KMS-11 (cell line): ENCODE measurements around the gene THRA.
A peak's percentile ranks its signal among the peaks of the same experiment; 100 is the strongest.

Experiments used
- H2AFZ ChIP-seq: fragments of 200-600 bp; sonication (generic); 2 replicates; pipeline ENCODE4 v1.6.1; 2016; ENCODE audit warnings: antibody characterized with exemption, mixed run types, low read depth
- H3K27ac ChIP-seq: fragments of 200-600 bp; sonication (generic); 2 replicates; pipeline ENCODE4 v1.6.1; 2016; ENCODE audit warnings: mild to moderate bottlenecking, mixed run types
- H3K27me3 ChIP-seq: fragments of 200-600 bp; sonication (generic); 2 replicates; pipeline ENCODE4 v1.6.1; 2017; ENCODE audit warnings: mild to moderate bottlenecking, low read depth, mixed run types, moderate library complexity; ENCODE audit not compliant: insufficient read depth
- H3K36me3 ChIP-seq: fragments of 200-600 bp; sonication (generic); 2 replicates; pipeline ENCODE4 v1.6.1; 2017; ENCODE audit warnings: mild to moderate bottlenecking, mixed run types; ENCODE audit not compliant: insufficient read depth
- H3K4me1 ChIP-seq: fragments of 200-600 bp; sonication (generic); 2 replicates; pipeline ENCODE4 v1.6.1; 2016; ENCODE audit warnings: mild to moderate bottlenecking, low read depth, mixed run types; ENCODE audit not compliant: poor library complexity, severe bottlenecking
- H3K4me2 ChIP-seq: fragments of 200-600 bp; sonication (generic); 2 replicates; pipeline ENCODE4 v1.7.0; 2016; ENCODE audit warnings: mild to moderate bottlenecking, mixed run types
- H3K4me3 ChIP-seq: fragments of 200-600 bp; sonication (generic); IDR thresholded peaks from 2 replicates; pipeline ENCODE4 v1.6.1; 2017; ENCODE audit warnings: low read depth, low read length, mixed read lengths; ENCODE audit not compliant: insufficient read depth
- H3K79me2 ChIP-seq: fragments of 200-600 bp; sonication (generic); 2 replicates; pipeline ENCODE4 v1.6.1; 2016; ENCODE audit warnings: low read depth, mixed run types; ENCODE audit not compliant: insufficient read depth
- H3K9ac ChIP-seq: fragments of 200-600 bp; sonication (generic); 2 replicates; pipeline ENCODE4 v1.6.1; 2016; ENCODE audit warnings: mild to moderate bottlenecking, mixed run types
- H4K20me1 ChIP-seq: fragments of 200-600 bp; sonication (generic); 2 replicates; pipeline ENCODE4 v1.6.1; 2016; ENCODE audit warnings: mild to moderate bottlenecking, mixed run types; ENCODE audit not compliant: insufficient read depth
- TF ChIP-seq, protein P1 (sequence below): fragments of 200-600 bp; sonication (generic); conservative IDR thresholded peaks from 2 replicates; pipeline ENCODE4 v1.6.1; 2017; ENCODE audit warnings: low read depth, mild to moderate bottlenecking, antibody characterized with exemption, low read length, moderate library complexity, mixed read lengths

The THRA gene

DNA sequence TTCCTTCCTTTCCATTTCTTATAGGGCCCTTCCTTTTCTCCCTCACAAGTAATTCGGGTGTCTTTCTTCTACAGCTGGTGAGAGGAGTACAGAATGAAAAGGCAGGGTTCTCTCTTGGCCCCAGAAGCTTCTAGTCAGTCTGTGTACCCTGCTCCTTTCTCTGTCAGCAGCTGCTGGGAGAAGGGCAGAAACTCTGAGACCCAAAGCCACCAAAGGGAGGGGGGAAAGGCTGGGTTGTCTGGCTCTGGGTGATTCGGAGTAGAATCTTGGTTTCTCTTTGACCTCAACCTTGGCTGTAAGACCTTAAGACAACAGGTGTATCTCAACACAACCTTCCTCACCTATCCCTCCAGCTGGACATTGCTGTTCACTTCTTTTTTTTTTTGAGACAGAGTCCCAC is 40.9 kb downstream of the THRA start:
- Histone ChIP-seq H3K27me3 (no peaks in the 10 kb centered on the region), H3K36me3 (no peaks in the 10 kb centered on the region)

DNA sequence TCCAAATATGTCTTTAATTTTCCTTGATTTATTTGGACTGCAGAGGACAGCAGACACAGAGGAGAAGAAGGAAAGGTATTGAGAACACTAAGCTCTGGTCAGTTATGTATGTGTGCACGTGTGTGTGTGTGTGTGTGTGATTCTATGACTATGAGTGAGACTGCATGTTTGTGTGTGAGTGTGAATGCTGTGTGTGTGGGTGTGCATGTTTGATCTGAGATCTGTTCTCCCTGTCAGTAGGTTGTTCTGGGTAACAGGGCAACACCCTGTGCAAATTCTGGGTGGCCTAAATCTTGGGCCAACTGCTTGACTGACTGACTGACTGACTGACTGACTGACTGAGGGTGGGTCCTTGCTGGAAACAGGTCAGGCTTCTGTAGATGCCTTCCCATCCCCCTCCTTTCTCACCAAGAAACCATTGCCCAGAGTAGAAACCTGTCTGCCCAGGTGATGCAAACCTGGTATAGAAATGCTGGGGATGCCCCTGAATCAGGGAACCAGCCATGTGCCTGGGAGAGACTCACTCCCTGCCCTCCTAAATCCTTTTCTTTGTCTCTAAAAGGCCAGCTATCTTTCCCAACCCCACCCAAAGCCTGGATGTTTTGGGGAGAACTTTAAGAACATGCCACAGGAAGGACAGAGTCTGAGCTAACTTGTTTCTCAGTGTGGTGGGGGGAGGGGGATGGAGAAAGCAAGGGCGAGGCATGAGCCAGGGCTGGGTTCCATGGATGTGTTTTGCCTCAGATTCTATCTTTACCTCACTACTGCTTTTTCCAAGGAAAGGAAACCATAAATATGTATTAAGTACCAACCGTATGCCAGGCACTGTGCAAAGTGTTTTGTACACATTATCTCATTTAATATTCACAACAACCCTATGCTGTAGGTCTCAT is 42.1 kb downstream of the THRA start:
- Histone ChIP-seq H3K36me3 (no peaks in the 10 kb centered on the region), H3K4me1 (peaks cover 55% of the 10 kb centered on the region), H3K9ac (no peak overlapping the region), H3K27ac (peak overlapping the region; percentile 73; the same call in 1 of the 2 replicates), H3K4me3 (no peak overlapping the region), H3K4me2 (peak overlapping the region; percentile 73; the same call in 1 of the 2 replicates), H3K79me2 (no peaks in the 10 kb centered on the region; the same call in 1 of the 2 replicates), H2AFZ (no peak overlapping the region), H3K27me3 (no peaks in the 10 kb centered on the region), H4K20me1 (no peaks in the 10 kb centered on the region)
- TF ChIP-seq, protein P1, sequence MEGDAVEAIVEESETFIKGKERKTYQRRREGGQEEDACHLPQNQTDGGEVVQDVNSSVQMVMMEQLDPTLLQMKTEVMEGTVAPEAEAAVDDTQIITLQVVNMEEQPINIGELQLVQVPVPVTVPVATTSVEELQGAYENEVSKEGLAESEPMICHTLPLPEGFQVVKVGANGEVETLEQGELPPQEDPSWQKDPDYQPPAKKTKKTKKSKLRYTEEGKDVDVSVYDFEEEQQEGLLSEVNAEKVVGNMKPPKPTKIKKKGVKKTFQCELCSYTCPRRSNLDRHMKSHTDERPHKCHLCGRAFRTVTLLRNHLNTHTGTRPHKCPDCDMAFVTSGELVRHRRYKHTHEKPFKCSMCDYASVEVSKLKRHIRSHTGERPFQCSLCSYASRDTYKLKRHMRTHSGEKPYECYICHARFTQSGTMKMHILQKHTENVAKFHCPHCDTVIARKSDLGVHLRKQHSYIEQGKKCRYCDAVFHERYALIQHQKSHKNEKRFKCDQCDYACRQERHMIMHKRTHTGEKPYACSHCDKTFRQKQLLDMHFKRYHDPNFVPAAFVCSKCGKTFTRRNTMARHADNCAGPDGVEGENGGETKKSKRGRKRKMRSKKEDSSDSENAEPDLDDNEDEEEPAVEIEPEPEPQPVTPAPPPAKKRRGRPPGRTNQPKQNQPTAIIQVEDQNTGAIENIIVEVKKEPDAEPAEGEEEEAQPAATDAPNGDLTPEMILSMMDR: no peak

More for the DNA sequence above, 40.9 kb downstream of the THRA start:
- Histone ChIP-seq H4K20me1 (no peaks in the 10 kb centered on the region), H2AFZ (peak overlapping the region; percentile 72), H3K79me2 (no peaks in the 10 kb centered on the region; the same call in 1 of the 2 replicates), H3K4me3 (no peak overlapping the region), H3K4me2 (peak overlapping the region; percentile 73), H3K4me1 (peaks cover 53% of the 10 kb centered on the region), H3K9ac (peak overlapping the region; percentile 45; the same call in 1 of the 2 replicates), H3K27ac (peak overlapping the region; percentile 73)
- TF ChIP-seq, protein P1: no peak

DNA sequence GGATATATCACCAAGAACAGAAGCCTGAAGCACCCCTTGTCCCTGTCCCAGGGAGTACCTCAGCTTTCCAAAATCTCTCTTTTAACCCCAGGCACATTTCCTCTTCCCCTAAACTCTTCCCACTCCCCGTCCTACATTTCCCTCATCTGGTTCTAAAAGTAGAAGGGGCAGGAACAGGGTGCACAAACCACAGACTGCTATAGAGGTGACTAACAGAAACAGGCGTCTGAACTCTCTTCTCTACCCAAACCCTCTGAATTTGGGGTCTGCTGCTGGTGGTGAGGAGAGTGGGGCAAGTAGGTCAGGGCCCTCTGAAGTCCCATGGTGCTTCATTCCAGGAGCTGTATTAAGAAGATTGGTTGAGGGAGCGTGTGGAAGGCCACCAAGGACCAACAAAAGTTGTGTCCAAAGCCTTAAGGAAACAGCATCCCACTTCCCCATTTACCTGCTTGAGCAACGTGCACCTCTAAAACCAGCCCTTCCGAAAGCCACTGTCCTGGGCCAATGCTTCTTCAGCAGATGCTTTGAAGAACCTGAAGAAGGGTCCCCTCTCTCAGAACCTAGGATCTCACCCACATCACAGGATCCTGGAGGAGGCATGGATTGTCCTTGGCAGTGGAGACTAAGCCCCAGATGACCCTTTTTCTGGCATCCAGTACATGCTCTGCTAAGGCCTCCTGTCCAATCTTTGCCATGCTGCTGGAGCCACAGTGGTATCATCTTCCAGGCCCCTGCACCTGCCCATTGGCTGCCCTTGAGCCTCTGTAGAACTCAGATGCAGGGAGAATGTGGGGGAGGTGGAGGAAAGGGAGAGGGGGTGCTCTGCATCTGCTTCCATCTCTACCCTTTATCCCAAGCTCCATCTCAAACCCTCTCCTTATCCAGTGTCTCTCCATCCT is 43.3 kb downstream of the THRA start:
- no peak overlapping the region for H3K4me3 ChIP-seq
- H3K36me3 ChIP-seq: no peaks in the 10 kb centered on the region
- no peaks in the 10 kb centered on the region for H3K79me2 ChIP-seq
- peaks cover 65% of the 10 kb centered on the region for H3K4me1 ChIP-seq
- no peak overlapping the region for H2AFZ ChIP-seq
- no peaks in the 10 kb centered on the region for H4K20me1 ChIP-seq
- H3K27ac ChIP-seq: no peak overlapping the region
- TF ChIP-seq, protein P1: no peak
- H3K4me2 ChIP-seq: no peak overlapping the region
- H3K27me3 ChIP-seq: no peaks in the 10 kb centered on the region
- no peak overlapping the region for H3K9ac ChIP-seq

DNA sequence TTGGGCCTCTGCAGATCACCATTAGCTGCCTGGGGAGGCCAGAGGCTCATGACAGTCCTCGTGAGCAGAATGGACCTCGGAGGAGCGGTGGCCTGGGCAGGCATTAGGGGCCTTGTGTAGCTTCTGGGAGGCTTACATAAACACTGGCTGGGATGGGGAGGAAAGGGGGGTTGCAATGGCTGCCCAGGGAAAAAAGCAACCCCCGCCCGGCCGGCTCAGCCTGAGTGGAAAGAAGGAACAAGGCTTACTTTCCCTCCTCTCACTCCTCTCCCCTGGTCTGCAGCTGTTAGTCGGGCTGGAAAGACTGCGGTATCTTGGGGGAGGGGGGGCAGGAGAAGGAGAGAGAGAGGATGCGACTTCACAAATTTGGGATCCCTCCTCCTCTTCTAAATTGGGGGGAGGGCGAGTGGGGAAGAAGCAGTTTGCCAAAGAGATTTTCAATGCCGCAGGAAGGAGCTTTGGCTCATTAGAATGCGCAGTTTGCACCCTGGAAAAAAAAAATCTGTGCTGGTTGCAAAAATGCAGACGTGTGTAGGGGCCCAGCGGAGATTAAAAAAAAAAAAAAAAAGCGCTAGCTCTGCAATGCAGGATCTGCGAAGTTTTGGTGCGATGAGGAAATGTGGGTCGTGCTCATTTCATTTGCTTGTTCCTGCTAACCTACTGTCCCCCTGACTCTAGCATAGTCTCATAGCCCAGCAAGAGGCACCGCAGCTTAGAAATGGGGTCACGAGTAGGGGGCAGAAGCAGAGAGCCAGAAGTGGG is 44.2 kb downstream of the THRA start:
- Histone ChIP-seq H3K4me2 (no peak overlapping the region), H3K4me1 (peaks cover 65% of the 10 kb centered on the region), H3K4me3 (no peak overlapping the region)

More for the DNA sequence above, 44.2 kb downstream of the THRA start:
- TF ChIP-seq, protein P1: no peak
- no peaks in the 10 kb centered on the region for H3K27me3 ChIP-seq
- no peak overlapping the region for H2AFZ ChIP-seq
- H3K36me3 ChIP-seq: no peaks in the 10 kb centered on the region
- no peaks in the 10 kb centered on the region for H3K79me2 ChIP-seq
- no peaks in the 10 kb centered on the region for H4K20me1 ChIP-seq
- no peak overlapping the region for H3K9ac ChIP-seq
- no peak overlapping the region for H3K27ac ChIP-seq
